Muscle of leg (tissue), 11 donors: ENCODE results near the gene PIEZO1. TPM values are rescaled to one million over a fixed set of nuclear protein-coding genes. Genes with fewer than 3 reads are reported as not detected.
A peak's percentile ranks its signal among the peaks of the same experiment; 100 is the strongest.

Experiments used
- DNase-seq: peaks from one replicate; pipeline ENCODE4 v3.0.0; 2013
- H3K27ac ChIP-seq: one replicate; pipeline ENCODE4 v1.5.1; 2013; ENCODE audit warnings: mild to moderate bottlenecking, low read length, control low read depth
- H3K27me3 ChIP-seq: one replicate; pipeline ENCODE4 v1.6.1; 2013; ENCODE audit warnings: low read length; ENCODE audit not compliant: control insufficient read depth, insufficient read depth
- H3K36me3 ChIP-seq: one replicate; pipeline ENCODE4 v1.6.1; 2013; ENCODE audit warnings: low read length; ENCODE audit not compliant: control insufficient read depth, insufficient read depth
- H3K4me1 ChIP-seq: one replicate; pipeline ENCODE4 v1.6.1; 2013; ENCODE audit warnings: low read length; ENCODE audit not compliant: control insufficient read depth, insufficient read depth
- H3K4me3 ChIP-seq: one replicate; pipeline ENCODE4 v1.5.1; 2013; ENCODE audit warnings: low read length, control low read depth
- H3K9me3 ChIP-seq: replicated peaks from 2 replicates; pipeline ENCODE4 v1.6.1; 2013; ENCODE audit warnings: low read depth, low read length; ENCODE audit not compliant: control insufficient read depth
- WGBS: methylation state at CpG from one replicate; pipeline ENCODE4 v1.1.5; 2013; ENCODE audit warnings: missing lambda C conversion rate; ENCODE audit not compliant: insufficient coverage; 5-methylcytosine and 5-hydroxymethylcytosine counted together
- polyA plus RNA-seq, 8 donors: library from polyadenylated mRNA; unstranded; fragments of 120-200 nt; gene quantifications; one replicate each; pipeline versions ENCODE4 v1.2.1 to v1.2.3, GENCODE V29; 2013; ENCODE audit warnings: inconsistent platforms in 1 of 8, low replicate concordance in 1 of 8; ENCODE audit not compliant: insufficient read length in 8 of 8, insufficient read depth in 1 of 8
- total RNA-seq: library from RNA; stranded (reverse); fragments of 120-200 nt; gene quantifications from one replicate; pipeline ENCODE4 v1.2.4, GENCODE V29; 2013

Gene PIEZO1
- total and polyA plus RNA-seq, 9 donors, result 48.6 to 75.6 (median 59.3) TPM

DNA sequence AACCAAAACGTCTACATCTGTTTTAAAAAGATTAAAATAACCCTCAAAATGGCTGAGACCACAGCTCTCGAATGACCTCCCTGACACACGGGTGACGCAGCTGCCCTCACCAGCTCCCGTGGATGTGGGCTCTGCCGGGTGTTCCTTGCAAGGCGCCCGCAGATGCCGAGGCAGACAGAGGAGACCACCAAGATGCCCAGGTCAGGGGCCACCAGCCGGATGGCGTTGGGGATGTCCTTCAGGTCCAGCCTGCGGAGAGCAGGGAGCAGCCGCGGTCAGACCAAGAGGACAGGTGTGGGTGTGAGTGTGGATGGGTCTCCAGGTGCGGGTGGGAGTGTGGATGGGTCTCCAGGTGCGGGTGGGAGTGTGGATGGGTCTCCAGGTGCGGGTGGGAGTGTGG lies 43.7 kb downstream of the PIEZO1 start:
- Histone ChIP-seq H3K27ac (no peak overlapping the region), H3K36me3 (peaks cover 18% of the 10 kb centered on the region), H3K4me3 (no peak overlapping the region), H3K27me3 (peaks cover 2% of the 10 kb centered on the region), H3K4me1 (peaks cover 74% of the 10 kb centered on the region), H3K9me3 (no peaks in the 10 kb centered on the region)
- WGBS, result 78% methylated on average over 17 of the region's 17 CpGs
- no peak for DNase-seq

GRCh38 chr16:88740727-88741055 lies 44.3 kb downstream of the PIEZO1 start:
- no peak for DNase-seq
- peaks cover 2% of the 10 kb centered on the region for H3K27me3 ChIP-seq
- H3K9me3 ChIP-seq, result no peaks in the 10 kb centered on the region
- no peak overlapping the region for H3K27ac ChIP-seq
- 78% methylated on average over 12 of the region's 12 CpGs for WGBS
- H3K4me3 ChIP-seq, result no peak overlapping the region
- H3K36me3 ChIP-seq, result peaks cover 24% of the 10 kb centered on the region
- H3K4me1 ChIP-seq, result peaks cover 67% of the 10 kb centered on the region

DNA sequence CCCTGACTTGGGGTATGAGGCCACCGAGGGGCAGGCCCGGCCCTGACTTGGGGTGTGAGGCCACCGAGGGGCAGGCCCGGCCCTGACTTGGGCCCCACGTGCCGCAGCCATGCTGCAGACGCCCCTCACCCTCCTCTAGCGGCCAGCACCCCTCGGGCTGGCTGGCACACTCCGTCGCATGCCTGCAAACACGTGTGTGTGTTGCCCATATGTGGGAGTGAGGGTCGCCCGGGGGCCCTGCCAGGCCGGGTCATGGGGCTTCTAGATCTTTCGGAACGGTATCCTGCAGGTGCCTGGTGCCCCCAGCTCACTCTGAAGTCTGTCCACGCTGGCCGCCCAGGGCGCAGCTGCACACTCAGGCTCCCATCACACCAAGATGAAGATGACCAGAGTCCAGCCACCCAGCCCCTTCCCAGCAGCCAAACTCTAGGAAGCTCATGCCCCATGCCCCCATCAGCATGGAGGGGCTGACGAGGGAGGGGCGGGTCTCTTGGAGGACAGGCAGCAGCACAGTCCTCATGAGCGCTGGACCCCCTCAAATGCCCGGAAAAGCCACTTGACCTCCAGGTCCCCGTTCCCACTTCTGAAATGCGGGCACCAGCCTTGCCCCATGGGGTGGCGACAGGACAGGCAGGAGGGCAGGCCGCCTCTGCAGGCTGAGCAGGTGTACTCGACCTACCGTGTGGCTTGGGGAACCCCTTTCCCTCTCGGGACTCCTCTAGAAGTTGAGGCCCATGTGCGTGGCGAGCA lies 44.9 kb downstream of the PIEZO1 start:
- no peaks in the 10 kb centered on the region for H3K9me3 ChIP-seq
- no peak for DNase-seq
- H3K4me3 ChIP-seq, result no peak overlapping the region
- peaks cover 63% of the 10 kb centered on the region for H3K4me1 ChIP-seq
- H3K27ac ChIP-seq, result peak overlapping the region; percentile 67
- WGBS, result 85% methylated on average over 29 of the region's 33 CpGs
- peaks cover 2% of the 10 kb centered on the region for H3K27me3 ChIP-seq
- H3K36me3 ChIP-seq, result peaks cover 29% of the 10 kb centered on the region

DNA sequence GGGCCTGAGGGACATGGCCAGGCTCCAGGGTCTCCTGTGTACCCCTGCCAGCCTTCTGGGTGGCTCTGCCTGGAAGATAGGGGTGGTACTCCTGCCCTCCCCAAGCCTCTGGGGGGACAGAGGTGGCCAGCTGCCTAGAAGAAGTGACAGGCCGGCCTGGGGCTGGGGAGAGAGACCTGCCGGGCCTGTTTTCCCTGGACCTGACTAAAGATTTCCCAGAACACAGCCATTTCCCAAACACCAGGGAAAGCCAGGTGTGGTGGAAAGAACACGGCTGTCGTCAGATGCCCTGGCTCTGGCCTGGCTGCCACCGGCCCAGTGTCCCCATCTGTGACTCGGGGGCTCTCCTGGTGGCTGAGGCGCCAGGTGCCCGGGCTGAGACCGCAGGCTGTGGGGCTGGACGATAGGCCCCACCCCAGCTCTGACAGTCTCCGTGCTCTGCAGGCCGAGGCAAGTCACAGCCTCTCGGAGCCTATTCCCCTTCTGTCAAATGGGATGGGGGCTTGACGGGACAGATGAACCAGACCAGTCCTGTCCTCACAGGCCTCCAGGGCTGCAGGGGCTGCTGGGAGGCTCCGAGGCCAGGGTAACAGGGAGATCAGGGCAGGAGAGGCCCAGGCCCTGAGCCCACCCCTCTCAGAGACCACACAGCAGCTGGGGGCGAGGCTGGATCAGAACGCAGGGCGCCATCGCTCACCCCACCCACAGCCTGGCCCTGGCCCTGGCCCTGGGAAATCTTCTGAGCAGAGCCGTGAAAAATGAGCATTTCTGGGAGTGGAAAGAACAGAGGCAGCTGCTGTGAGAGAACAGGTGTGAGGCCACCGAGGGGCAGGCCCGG lies 45.7 kb downstream of the PIEZO1 start:
- Histone ChIP-seq H3K4me3 (no peak overlapping the region), H3K9me3 (no peaks in the 10 kb centered on the region), H3K27ac (peak overlapping the region; percentile 67), H3K36me3 (peaks cover 37% of the 10 kb centered on the region), H3K27me3 (no peaks in the 10 kb centered on the region), H3K4me1 (peaks cover 55% of the 10 kb centered on the region)
- peak; percentile 77 for DNase-seq
- 59% methylated on average over 19 of the region's 22 CpGs for WGBS

GRCh38 chr16:88738151-88739084 lies 46.6 kb downstream of the PIEZO1 start:
- H3K27me3 ChIP-seq, result no peaks in the 10 kb centered on the region
- WGBS, result 86% methylated on average over 36 of the region's 41 CpGs
- no peak overlapping the region for H3K4me3 ChIP-seq
- peak overlapping the region; percentile 67 for H3K27ac ChIP-seq
- H3K4me1 ChIP-seq, result peaks cover 47% of the 10 kb centered on the region
- peaks cover 46% of the 10 kb centered on the region for H3K36me3 ChIP-seq
- no peak for DNase-seq
- no peaks in the 10 kb centered on the region for H3K9me3 ChIP-seq

DNA sequence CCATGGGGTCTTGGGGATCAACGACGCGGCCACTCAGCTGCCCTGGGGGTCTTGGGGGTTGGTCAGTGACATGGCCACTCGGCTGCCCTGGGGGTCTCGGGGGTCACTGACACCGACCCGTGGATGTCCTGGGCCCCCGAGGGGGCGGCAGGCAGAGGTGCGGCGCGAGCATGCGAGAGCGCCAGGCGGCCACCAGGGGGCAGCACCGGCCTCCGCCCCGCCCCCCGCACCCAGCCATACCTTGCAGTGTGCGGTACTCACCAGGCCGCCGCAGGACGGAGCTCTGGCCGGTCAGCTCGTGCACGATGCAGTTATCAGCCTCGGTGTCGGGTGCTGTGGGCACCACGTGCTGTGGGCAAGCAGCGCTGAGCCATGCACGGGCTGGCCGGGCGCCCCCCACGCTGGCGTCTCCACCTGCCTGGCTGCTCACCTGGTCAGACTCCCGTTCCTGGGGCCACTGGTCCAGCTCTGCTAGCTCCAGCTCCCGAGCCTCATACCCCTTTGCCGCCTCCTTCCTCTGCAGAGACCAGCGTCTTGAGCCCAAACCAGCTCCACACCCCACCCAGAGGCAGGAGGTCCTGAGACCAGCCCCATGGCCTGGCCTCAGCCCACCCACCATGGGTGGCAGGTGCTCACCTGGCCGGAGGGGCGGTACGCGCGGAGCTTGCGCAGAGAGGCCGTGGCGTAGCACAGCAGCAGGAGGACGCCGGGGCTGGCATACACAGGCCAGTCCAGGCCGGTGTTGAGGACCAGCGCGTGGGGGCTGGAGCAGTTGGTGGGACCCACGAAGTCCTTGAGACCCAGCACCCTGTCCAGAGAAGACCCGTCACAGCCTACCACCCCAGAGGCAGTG lies 47.5 kb downstream of the PIEZO1 start:
- peaks cover 55% of the 10 kb centered on the region for H3K36me3 ChIP-seq
- 32% methylated on average over 50 of the region's 54 CpGs for WGBS
- peak; percentile 67 for DNase-seq
- no peak overlapping the region for H3K4me3 ChIP-seq
- H3K27me3 ChIP-seq, result no peaks in the 10 kb centered on the region
- no peaks in the 10 kb centered on the region for H3K9me3 ChIP-seq
- no peak overlapping the region for H3K27ac ChIP-seq
- peaks cover 44% of the 10 kb centered on the region for H3K4me1 ChIP-seq

- DNase-seq, result no peak
- H3K36me3 ChIP-seq, result peaks cover 57% of the 10 kb centered on the region
- WGBS, result 93% methylated on average over 18 of the region's 21 CpGs
- no peak overlapping the region for H3K27ac ChIP-seq
- no peaks in the 10 kb centered on the region for H3K27me3 ChIP-seq
- H3K9me3 ChIP-seq, result no peaks in the 10 kb centered on the region
- H3K4me3 ChIP-seq, result no peak overlapping the region
- peaks cover 47% of the 10 kb centered on the region for H3K4me1 ChIP-seq
These were observed 48.5 kb downstream of the PIEZO1 start for GRCh38 chr16:88736496-88736895.

DNA sequence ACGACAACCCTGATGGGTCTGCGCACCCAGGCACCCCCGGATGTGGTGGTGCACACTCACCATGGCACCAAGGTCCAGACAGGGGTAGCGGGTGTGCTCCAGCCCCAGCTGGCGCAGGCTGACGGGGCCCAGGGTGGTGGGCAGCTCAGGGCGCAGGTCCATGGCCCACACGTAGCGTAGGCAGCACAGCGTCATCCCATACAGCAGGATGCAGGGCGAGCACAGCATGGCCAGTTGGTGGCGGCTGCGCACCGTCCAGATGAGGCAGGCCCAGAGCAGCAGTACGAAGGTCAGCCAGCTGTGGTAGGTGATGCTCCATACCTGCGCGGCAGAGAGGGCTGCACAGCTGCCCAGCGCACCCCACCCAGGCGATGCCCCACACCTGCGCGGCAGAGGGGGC lies 48.9 kb downstream of the PIEZO1 start:
- DNase-seq, result no peak
- no peaks in the 10 kb centered on the region for H3K27me3 ChIP-seq
- WGBS, result 85% methylated on average over 15 of the region's 21 CpGs
- H3K4me3 ChIP-seq, result no peak overlapping the region
- H3K36me3 ChIP-seq, result peaks cover 54% of the 10 kb centered on the region
- H3K9me3 ChIP-seq, result no peaks in the 10 kb centered on the region
- peaks cover 48% of the 10 kb centered on the region for H3K4me1 ChIP-seq
- H3K27ac ChIP-seq, result no peak overlapping the region

GRCh38 chr16:88735616-88736015 lies 49.4 kb downstream of the PIEZO1 start:
- peaks cover 50% of the 10 kb centered on the region for H3K36me3 ChIP-seq
- H3K27me3 ChIP-seq, result no peaks in the 10 kb centered on the region

More at GRCh38 chr16:88735616-88736015, 49.4 kb downstream of the PIEZO1 start:
- no peak overlapping the region for H3K4me3 ChIP-seq
- no peaks in the 10 kb centered on the region for H3K9me3 ChIP-seq
- no peak overlapping the region for H3K27ac ChIP-seq
- H3K4me1 ChIP-seq, result peaks cover 48% of the 10 kb centered on the region
- DNase-seq, result no peak
- WGBS, result 87% methylated on average over 10 of the region's 10 CpGs
